Epidermal melanocyte (primary cell): ENCODE measurements around the gene PDK1.
"Not testable (repeated sequence)": the region's sequence is repeated elsewhere in the genome, so short reads cannot be mapped to it uniquely, and the experiment has no call there.

Source experiments
- DNase-seq: peaks from one replicate; pipeline ENCODE4 v3.0.0; 2011; ENCODE audit warnings: low spot score; ENCODE audit not compliant: insufficient read length

The PDK1 gene

DNA sequence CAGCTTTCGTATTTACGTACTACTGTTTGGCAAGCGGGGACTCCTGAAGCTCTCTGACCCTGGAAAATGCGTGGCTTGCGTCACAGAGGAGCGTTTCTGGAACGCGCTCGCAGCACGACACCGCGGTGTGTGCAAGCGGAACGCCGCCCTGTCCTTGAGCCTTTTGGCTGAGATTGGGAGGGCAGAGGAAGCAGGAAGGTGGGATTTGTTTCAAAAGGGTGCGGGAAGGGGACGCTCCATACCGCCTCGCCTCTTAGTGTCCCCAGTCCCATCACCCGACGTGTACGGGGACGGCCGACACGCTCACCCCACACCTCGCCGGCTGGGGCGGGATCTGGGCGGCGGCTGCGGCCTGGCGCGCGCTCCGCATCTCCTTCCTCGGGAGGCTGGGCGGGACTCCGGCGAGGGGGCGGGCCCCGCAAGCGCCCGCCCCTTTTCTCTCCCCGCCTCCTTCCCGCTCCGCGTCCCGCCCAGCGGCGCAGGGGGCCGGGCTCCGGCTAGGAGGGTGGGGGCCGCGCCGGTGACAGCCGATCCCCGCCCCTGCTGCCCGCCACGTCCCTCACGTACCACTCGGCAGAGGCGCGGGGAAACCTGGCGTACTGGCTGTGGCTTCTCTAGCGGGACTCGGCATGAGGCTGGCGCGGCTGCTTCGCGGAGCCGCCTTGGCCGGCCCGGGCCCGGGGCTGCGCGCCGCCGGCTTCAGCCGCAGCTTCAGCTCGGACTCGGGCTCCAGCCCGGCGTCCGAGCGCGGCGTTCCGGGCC is at the start of gene PDK1:
PDK1 (plus strand) TSS at position 569 of the 762 bp plus-strand sequence; CDS start at position 630, 61 bp downstream.
- DNase-seq = peak; percentile 76

GRCh38 chr2:172507199-172507598 is 48.7 kb upstream of the PDK1 start:
- no peak for DNase-seq

DNA sequence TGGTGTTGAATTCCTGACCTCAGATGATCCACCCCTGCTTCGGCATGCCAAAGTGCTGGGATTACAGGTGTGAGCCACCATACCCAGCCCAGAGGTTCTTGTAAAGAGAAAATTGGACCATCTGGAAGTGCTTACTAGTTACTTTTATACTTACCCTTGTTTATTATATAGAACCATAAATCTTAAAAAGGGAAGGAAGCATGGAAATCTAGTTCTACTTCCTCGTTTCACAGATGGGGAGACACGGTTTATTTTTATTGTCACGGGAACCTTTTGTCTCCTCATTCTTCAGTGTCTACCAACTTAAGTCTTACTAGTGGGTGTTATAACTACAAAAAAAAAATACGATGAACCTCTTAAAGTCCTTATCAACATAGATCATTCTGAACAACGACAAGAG is 45.8 kb upstream of the PDK1 start:
- DNase-seq = no peak

- no peak for DNase-seq
These were observed 45.3 kb upstream of the PDK1 start for GRCh38 chr2:172510548-172510947.

DNA sequence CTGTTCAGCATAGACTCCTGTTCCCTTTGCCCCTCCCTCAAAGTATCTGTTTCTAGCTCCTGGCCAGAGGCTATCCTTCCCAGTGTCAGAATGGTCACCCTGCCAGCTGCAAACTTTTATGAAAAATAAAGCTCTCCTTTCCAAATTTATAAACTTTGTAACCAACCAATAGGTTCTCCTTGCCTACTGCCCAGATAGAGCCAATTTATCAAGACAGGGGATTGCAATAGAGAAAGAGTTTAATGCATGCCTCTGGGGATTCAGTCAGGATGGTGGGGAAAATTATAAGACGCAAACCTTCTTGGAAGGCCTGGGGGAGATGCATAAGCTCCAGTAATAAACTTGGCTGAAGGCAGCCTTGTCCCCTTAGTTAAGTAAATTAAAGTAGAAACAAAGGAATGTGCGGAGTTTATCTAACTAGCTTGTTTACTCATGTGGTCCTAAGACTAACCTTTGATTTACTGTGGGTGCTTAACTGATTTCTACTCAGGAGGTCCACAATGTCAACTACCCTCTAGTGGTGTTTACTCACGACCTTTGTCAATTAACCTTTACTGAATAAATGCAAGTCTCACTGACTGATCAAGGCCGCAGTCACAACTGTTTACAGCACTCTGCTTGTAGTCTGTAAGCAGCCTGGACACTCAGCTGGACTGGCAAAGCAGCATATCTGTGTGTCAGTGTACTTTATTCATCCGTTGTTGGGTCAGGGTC is 42.9 kb upstream of the PDK1 start:
- no peak for DNase-seq

DNA sequence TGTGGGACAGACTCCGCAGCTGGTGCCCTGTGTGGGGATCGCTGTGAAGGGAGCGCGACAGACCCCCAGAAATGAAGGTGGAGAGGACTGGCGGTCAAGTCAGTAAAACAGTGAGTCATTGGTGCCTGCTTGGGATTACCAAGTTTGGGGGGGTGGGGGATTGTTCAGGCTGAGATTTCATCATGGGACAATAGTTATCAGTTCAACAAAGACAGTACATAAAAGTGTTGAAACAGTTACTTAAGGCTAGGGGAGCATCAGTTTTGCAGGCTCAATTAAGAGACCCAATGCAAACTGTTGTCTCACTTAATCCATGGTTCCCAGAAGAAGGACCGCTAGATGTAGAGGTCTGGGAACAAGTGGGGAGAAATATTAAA is 42.4 kb upstream of the PDK1 start:
- DNase-seq = no peak

GRCh38 chr2:172513935-172514586 is 41.8 kb upstream of the PDK1 start:
- DNase-seq = no peak

- DNase-seq = no peak
These were observed 39.6 kb upstream of the PDK1 start for GRCh38 chr2:172516299-172516698.

DNA sequence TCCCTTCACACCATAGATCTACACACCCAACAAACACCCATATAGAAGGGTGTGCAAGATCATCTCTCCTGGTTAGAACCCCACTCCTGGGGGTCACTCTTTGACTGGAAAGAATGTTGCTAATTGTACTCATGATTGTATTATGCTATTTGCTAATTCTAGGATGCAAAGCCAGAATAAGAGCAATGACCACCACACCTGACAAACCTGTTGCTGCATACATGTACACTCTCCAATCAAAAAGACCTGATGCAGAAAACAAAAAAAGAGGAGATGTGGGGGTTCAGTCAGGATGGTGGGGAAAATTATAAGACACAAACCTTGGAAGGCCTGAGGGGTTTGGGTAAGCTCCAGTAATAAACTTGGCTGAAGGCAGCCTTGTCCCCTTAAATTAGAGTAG is 36.9 kb upstream of the PDK1 start:
- no peak for DNase-seq

- no peak for DNase-seq
These were observed 30.3 kb upstream of the PDK1 start for GRCh38 chr2:172525601-172526000.

GRCh38 chr2:172531309-172531708 is 24.6 kb upstream of the PDK1 start:
- no peak for DNase-seq

- DNase-seq = not testable (repeated sequence)
These were observed 23.4 kb upstream of the PDK1 start for GRCh38 chr2:172532461-172532860.

DNA sequence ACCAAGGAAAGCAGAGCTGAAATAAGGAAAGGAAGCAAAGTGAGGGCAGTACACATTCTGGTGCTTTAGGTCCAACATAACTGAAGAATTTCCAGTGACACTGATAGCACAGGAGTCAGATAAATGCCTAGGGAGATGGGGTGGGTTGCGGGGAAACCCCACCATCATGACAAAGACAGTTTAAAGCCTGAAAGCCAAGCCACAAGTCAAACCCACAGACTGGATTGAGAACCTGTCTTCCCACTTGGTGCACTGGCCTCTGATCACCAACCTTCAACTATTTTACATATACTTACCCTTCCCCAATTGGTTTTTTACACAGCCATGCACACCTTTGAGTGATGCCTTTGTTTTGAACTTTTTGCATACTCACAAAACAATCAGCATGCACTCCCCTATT is 22.2 kb upstream of the PDK1 start:
- no peak for DNase-seq

DNA sequence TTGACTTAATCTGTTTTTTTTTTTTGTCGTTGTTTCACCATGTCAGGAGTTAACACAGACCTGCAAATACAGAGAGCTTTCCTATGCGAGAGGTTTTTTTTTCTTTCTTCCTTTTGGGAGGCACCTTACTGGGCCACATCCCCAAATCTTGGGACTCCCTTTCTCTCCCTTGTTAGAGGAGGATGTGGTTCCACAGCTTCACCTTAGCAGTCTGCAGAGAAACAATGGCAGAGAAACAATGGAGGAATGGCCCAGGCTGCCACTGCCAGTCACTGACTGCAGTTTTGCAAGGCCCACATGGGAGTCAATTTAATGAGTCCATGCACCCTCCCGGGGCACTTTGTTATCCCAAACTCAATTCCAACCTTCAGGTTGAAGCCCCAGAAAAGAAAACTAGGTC is 20.8 kb upstream of the PDK1 start:
- no peak for DNase-seq

GRCh38 chr2:172537851-172538250 is 18.0 kb upstream of the PDK1 start:
- not testable (repeated sequence) for DNase-seq

DNA sequence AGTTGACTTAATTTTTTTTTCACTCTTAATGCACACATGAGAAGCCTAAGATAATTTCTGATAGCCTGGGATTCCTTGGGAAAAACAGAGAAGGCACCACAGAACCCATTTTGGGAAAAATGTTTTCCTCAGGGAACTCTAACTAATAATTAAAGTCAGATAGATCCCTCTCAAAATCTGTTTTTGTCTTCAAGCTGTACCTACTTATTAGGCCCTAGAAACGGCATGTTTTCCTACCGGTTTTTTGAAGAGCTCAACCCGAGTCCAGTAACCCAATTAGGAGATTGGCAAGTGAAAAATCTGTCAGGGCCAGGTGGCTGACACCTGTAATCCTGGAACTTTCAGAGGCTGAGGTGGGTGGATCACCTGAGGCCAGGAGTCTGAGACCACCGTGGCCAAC is 16.1 kb upstream of the PDK1 start:
- no peak for DNase-seq

GRCh38 chr2:172540421-172540820 is 15.5 kb upstream of the PDK1 start:
- DNase-seq = no peak

- no peak for DNase-seq
These were observed 10.3 kb upstream of the PDK1 start for GRCh38 chr2:172545408-172546075.

DNA sequence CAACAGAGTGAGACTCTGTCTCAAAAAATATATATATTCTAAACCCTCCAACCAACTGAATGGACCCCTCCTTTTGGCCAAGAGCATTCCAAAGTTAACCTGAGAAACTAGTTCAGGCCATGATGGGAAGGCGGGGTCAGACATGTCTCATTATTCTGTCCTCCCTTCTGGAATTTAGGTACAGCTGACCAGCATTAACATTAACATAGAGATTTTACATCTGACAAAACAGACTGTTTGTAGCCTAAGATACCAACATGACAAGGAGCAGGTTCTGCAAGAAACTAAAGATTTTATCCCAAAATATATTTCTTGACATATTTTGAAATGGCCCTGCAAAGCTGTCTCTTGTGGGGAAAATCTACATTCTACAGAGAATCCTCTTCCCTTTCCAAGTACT is 6.8 kb upstream of the PDK1 start:
- DNase-seq = no peak

DNA sequence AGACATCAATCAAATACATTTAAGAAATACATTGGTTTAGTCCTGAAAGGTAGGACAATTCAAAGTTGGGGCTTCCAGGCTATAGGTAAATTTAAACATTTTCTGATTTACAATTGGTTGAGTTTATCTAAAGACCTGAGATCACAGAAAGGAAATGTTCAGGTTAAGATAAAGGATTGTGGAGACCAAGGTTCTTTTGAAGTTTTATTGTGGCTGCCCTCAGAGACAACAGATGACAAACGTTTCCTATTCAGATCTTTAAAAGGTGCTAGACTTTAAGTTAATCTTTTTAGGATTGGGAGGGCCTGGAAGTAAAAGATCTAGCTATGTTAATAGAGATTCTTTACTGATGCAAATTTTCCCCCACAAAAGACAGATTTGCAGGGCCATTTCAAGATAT is 6.1 kb upstream of the PDK1 start:
- DNase-seq = not testable (repeated sequence)

DNA sequence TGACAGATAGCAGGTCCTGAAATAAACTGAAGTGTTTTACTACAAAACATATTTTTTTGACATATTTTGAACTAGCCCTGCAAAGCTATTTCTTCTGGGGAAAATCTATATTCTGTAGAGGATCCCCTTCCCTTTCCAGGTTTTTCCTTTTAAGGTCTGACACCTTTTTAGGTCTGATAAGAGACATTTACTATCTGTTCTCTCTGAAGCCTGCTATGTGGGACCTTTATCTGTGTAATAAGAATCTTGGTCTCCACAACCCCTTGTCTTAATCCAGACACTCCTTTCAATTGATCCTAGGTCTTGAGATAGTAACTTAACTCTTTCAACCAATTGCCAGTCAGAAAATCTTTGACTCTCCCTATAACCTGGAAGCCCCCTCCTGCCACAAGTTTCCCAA is 5.5 kb upstream of the PDK1 start:
- DNase-seq = no peak

DNA sequence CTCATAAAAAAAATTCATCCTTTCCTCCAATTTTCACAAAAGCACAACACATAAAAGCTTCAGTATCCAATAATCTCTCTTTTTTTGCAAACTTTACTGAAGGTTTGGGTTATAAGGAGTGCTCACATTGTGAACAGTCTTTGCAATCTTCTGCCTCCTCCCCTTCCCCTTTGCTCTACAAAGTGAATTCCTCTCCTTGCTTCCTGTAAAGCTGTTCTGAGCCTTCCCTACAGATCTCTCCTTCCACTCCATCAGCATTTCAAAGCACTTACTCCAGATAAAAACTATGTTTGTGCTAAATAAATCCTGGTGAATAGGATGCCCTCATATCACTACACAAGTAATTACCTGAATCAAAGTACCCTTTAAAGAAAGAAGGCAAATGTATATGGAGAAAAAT is 4.6 kb upstream of the PDK1 start:
- no peak for DNase-seq
